ENCODE measurements around the gene CREB5.

The CREB5 gene

GRCh38 chr7:28666154-28666553 lies 253.8 kb downstream of the CREB5 start:
- Histone ChIP-seq H3K27ac (ENCODE audit: low read depth, low read length) (no peak overlapping the region), H3K27me3 (ENCODE audit: control insufficient read depth, insufficient read depth, low read length) (no peaks in the 10 kb centered on the region)

GRCh38 chr7:28668085-28668484 lies 255.8 kb downstream of the CREB5 start:
- H3K27me3 ChIP-seq (ENCODE audit: control insufficient read depth, insufficient read depth, low read length): no peaks in the 10 kb centered on the region
- H3K9ac ChIP-seq (ENCODE audit: low read length): no peak overlapping the region
- no peak overlapping the region for H3K27ac ChIP-seq (ENCODE audit: low read depth, low read length)
- no peaks in the 10 kb centered on the region for H3K36me3 ChIP-seq (ENCODE audit: control insufficient read depth, insufficient read depth, low read length)
- no peak overlapping the region for H3K4me3 ChIP-seq (ENCODE audit: low read depth, low read length)
- no peaks in the 10 kb centered on the region for H3K9me3 ChIP-seq (ENCODE audit: control insufficient read depth, insufficient read depth, low read depth, low read length)
- peaks cover 12% of the 10 kb centered on the region for H3K4me1 ChIP-seq (ENCODE audit: control insufficient read depth, insufficient read depth, low read length)

More at GRCh38 chr7:28666154-28666553, 253.8 kb downstream of the CREB5 start:
- no peak overlapping the region for H3K9ac ChIP-seq (ENCODE audit: low read length)
- H3K9me3 ChIP-seq (ENCODE audit: control insufficient read depth, insufficient read depth, low read depth, low read length): no peaks in the 10 kb centered on the region
- 0 out of 2 replicates have a peak, but pooled peaks cover 2% of the 10 kb centered on the region for H3K4me1 ChIP-seq (ENCODE audit: control insufficient read depth, insufficient read depth, low read length)
- H3K36me3 ChIP-seq (ENCODE audit: control insufficient read depth, insufficient read depth, low read length): no peaks in the 10 kb centered on the region
- H3K4me3 ChIP-seq (ENCODE audit: low read depth, low read length): no peak overlapping the region

- Histone ChIP-seq H3K9me3 (ENCODE audit: control insufficient read depth, insufficient read depth, low read depth, low read length) (no peaks in the 10 kb centered on the region), H3K4me3 (ENCODE audit: low read depth, low read length) (no peak overlapping the region), H3K27ac (ENCODE audit: low read depth, low read length) (no peak overlapping the region), H3K36me3 (ENCODE audit: control insufficient read depth, insufficient read depth, low read length) (no peaks in the 10 kb centered on the region), H3K4me1 (ENCODE audit: control insufficient read depth, insufficient read depth, low read length) (peaks cover 17% of the 10 kb centered on the region), H3K27me3 (ENCODE audit: control insufficient read depth, insufficient read depth, low read length) (no peaks in the 10 kb centered on the region), H3K9ac (ENCODE audit: low read length) (no peak overlapping the region)
Measured at GRCh38 chr7:28669330-28669729, 257.0 kb downstream of the CREB5 start.

DNA sequence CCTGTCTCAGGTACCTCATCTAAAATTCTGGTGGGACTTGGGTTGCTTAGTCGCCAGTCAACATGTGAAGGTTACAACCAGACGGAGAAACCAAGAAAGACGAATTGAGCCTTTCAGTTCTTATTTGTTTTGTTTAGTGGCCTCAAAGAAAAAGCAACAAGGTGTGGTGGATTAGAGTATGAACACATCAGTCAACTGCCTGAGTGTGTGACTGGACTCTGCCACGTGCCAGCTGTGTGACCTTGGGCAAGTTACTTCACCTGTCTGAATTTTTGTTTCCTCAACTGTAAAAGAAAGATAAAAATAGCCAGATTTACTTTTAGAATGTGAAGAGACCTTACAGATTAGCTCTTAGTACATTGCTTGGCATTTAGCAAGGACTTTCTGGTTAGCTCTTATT lies 259.2 kb downstream of the CREB5 start:
- Histone ChIP-seq H3K9me3 (ENCODE audit: control insufficient read depth, insufficient read depth, low read depth, low read length) (no peaks in the 10 kb centered on the region), H3K4me3 (ENCODE audit: low read depth, low read length) (no peak overlapping the region), H3K9ac (ENCODE audit: low read length) (no peak overlapping the region), H3K4me1 (ENCODE audit: control insufficient read depth, insufficient read depth, low read length) (peaks cover 33% of the 10 kb centered on the region), H3K27ac (ENCODE audit: low read depth, low read length) (no peak overlapping the region), H3K27me3 (ENCODE audit: control insufficient read depth, insufficient read depth, low read length) (no peaks in the 10 kb centered on the region), H3K36me3 (ENCODE audit: control insufficient read depth, insufficient read depth, low read length) (no peaks in the 10 kb centered on the region)

- Histone ChIP-seq H3K4me1 (ENCODE audit: control insufficient read depth, insufficient read depth, low read length) (peaks cover 33% of the 10 kb centered on the region), H3K27ac (ENCODE audit: low read depth, low read length) (no peak overlapping the region), H3K4me3 (ENCODE audit: low read depth, low read length) (no peak overlapping the region), H3K27me3 (ENCODE audit: control insufficient read depth, insufficient read depth, low read length) (no peaks in the 10 kb centered on the region), H3K36me3 (ENCODE audit: control insufficient read depth, insufficient read depth, low read length) (no peaks in the 10 kb centered on the region), H3K9me3 (ENCODE audit: control insufficient read depth, insufficient read depth, low read depth, low read length) (no peaks in the 10 kb centered on the region), H3K9ac (ENCODE audit: low read length) (no peak overlapping the region)
Measured at GRCh38 chr7:28672397-28672797, 260.1 kb downstream of the CREB5 start.

GRCh38 chr7:28674359-28674782 lies 262.1 kb downstream of the CREB5 start:
- Histone ChIP-seq H3K27me3 (ENCODE audit: control insufficient read depth, insufficient read depth, low read length) (no peaks in the 10 kb centered on the region), H3K4me3 (ENCODE audit: low read depth, low read length) (no peak overlapping the region), H3K36me3 (ENCODE audit: control insufficient read depth, insufficient read depth, low read length) (no peaks in the 10 kb centered on the region), H3K9ac (ENCODE audit: low read length) (no peak overlapping the region), H3K4me1 (ENCODE audit: control insufficient read depth, insufficient read depth, low read length) (peaks cover 33% of the 10 kb centered on the region), H3K27ac (ENCODE audit: low read depth, low read length) (no peak overlapping the region), H3K9me3 (ENCODE audit: control insufficient read depth, insufficient read depth, low read depth, low read length) (no peaks in the 10 kb centered on the region)

DNA sequence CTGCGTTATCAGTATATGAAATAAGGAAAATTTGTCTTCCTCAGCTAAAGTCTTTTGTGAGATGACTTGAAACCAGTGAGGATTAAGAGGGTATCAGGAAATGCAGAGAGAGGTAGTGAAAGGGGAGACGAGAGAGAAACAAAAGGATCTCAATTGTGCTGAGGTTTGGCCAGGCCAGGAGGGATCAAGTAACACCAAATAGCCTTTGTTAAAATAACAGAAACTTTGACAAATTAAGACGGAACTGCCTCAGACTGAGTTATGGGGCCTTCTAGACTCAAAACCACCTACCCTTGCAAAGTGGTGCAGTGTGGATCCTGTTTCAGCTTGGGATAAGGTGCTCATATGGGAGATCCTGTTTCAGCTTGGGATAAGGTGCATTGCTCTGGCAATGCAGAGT lies 263.1 kb downstream of the CREB5 start:
- Histone ChIP-seq H3K4me1 (ENCODE audit: control insufficient read depth, insufficient read depth, low read length) (peaks cover 33% of the 10 kb centered on the region), H3K4me3 (ENCODE audit: low read depth, low read length) (no peak overlapping the region), H3K27ac (ENCODE audit: low read depth, low read length) (no peak overlapping the region; the same call in 1 of the 2 replicates), H3K9me3 (ENCODE audit: control insufficient read depth, insufficient read depth, low read depth, low read length) (no peaks in the 10 kb centered on the region), H3K9ac (ENCODE audit: low read length) (no peak overlapping the region), H3K27me3 (ENCODE audit: control insufficient read depth, insufficient read depth, low read length) (no peaks in the 10 kb centered on the region), H3K36me3 (ENCODE audit: control insufficient read depth, insufficient read depth, low read length) (no peaks in the 10 kb centered on the region)

GRCh38 chr7:28677668-28678067 lies 265.4 kb downstream of the CREB5 start:
- Histone ChIP-seq H3K36me3 (ENCODE audit: control insufficient read depth, insufficient read depth, low read length) (no peaks in the 10 kb centered on the region), H3K9me3 (ENCODE audit: control insufficient read depth, insufficient read depth, low read depth, low read length) (no peaks in the 10 kb centered on the region), H3K4me1 (ENCODE audit: control insufficient read depth, insufficient read depth, low read length) (peaks cover 30% of the 10 kb centered on the region), H3K9ac (ENCODE audit: low read length) (no peak overlapping the region), H3K27ac (ENCODE audit: low read depth, low read length) (no peak overlapping the region), H3K4me3 (ENCODE audit: low read depth, low read length) (no peak overlapping the region), H3K27me3 (ENCODE audit: control insufficient read depth, insufficient read depth, low read length) (no peaks in the 10 kb centered on the region)

DNA sequence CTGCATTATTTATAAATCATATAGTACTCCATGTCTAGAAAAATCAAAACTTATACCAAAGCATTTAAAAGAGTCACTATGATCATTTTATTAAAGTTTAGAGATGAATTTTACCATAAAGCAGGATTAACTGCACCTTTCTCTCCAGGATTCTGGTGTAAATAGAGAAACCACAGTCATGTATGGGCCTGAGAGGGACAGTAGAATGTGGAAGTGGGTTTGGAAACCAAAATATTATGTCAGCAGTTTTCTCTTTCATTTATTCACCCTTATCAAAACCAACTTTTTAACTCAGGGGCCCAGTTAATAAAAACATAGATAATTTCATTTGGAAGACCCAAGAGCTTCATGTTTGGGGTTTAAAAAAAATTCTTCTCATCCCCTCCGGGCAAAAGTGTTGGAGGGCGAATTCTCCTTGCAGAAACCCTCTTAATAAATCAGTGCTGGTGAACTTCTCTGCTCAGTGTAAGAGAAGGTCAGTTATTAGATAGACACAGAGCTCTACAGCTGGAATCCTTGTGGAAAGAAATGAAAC lies 266.2 kb downstream of the CREB5 start:
- Histone ChIP-seq H3K36me3 (ENCODE audit: control insufficient read depth, insufficient read depth, low read length) (no peaks in the 10 kb centered on the region), H3K27ac (ENCODE audit: low read depth, low read length) (no peak overlapping the region), H3K4me1 (ENCODE audit: control insufficient read depth, insufficient read depth, low read length) (peaks cover 31% of the 10 kb centered on the region), H3K9me3 (ENCODE audit: control insufficient read depth, insufficient read depth, low read depth, low read length) (no peaks in the 10 kb centered on the region), H3K27me3 (ENCODE audit: control insufficient read depth, insufficient read depth, low read length) (no peaks in the 10 kb centered on the region), H3K9ac (ENCODE audit: low read length) (no peak overlapping the region), H3K4me3 (ENCODE audit: low read depth, low read length) (no peak overlapping the region)

DNA sequence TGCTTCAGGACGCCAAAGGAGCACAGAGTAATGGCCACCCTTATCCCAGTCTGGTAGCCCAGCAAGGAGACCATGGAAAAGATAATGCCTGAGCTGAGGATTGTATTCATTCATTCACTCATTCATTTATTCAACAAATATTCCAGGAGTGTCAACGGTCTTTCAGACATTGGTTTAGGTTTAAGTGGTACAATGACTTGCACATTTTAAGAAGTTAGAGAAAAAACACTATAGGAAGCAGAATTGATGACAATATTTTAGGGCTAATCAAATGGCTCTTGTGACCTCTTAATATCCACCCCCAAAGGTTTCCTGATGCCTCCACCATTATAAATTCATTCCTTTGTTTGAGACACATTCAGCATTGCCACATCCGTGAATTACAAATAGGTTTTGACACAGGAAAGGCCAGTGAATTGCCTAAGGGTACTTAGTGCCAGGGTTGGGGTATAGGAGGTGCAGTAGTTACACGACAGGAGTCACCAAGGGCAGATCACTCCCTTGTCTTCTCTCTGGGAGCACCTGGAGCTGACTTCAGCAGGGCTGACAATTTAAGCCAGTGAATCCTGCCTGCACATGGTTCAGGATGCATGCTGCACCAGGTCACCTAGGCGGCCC lies 269.5 kb downstream of the CREB5 start:
- Histone ChIP-seq H3K9ac (ENCODE audit: low read length) (no peak overlapping the region), H3K4me3 (ENCODE audit: low read depth, low read length) (no peak overlapping the region), H3K4me1 (ENCODE audit: control insufficient read depth, insufficient read depth, low read length) (peaks cover 22% of the 10 kb centered on the region), H3K9me3 (ENCODE audit: control insufficient read depth, insufficient read depth, low read depth, low read length) (no peaks in the 10 kb centered on the region), H3K27me3 (ENCODE audit: control insufficient read depth, insufficient read depth, low read length) (no peaks in the 10 kb centered on the region), H3K36me3 (ENCODE audit: control insufficient read depth, insufficient read depth, low read length) (no peaks in the 10 kb centered on the region), H3K27ac (ENCODE audit: low read depth, low read length) (no peak overlapping the region)

GRCh38 chr7:28682801-28683200 lies 270.5 kb downstream of the CREB5 start:
- no peaks in the 10 kb centered on the region for H3K9me3 ChIP-seq (ENCODE audit: control insufficient read depth, insufficient read depth, low read depth, low read length)
- no peak overlapping the region for H3K27ac ChIP-seq (ENCODE audit: low read depth, low read length)
- no peaks in the 10 kb centered on the region for H3K27me3 ChIP-seq (ENCODE audit: control insufficient read depth, insufficient read depth, low read length)
- no peak overlapping the region for H3K9ac ChIP-seq (ENCODE audit: low read length)
- H3K36me3 ChIP-seq (ENCODE audit: control insufficient read depth, insufficient read depth, low read length): no peaks in the 10 kb centered on the region
- H3K4me3 ChIP-seq (ENCODE audit: low read depth, low read length): no peak overlapping the region
- peaks cover 31% of the 10 kb centered on the region for H3K4me1 ChIP-seq (ENCODE audit: control insufficient read depth, insufficient read depth, low read length)

Measured in HUES6 (cell line).